GM18511 (cell line): ENCODE data around the gene UST.
"Not testable (repeated sequence)": the region's sequence is repeated elsewhere in the genome, so short reads cannot be mapped to it uniquely, and the experiment has no call there.

Experiments
- ATAC-seq: cut with Tn5 transposase; IDR thresholded peaks from one replicate; pipeline ENCODE4 v1.9.1; 2021; ENCODE audit warnings: mild to moderate bottlenecking, moderate library complexity; ENCODE audit not compliant: unreplicated experiment

Gene UST

GRCh38 chr6:148998704-148999103 is 251.9 kb downstream of the UST start:
- ATAC-seq, result no peak

- ATAC-seq, result no peak
Measured at GRCh38 chr6:148999501-148999900, 252.7 kb downstream of the UST start.

- ATAC-seq, result no peak
Measured at GRCh38 chr6:148999929-149000468, 253.2 kb downstream of the UST start.

GRCh38 chr6:149001422-149001821 is 254.6 kb downstream of the UST start:
- ATAC-seq, result no peak

GRCh38 chr6:149003560-149003959 is 256.7 kb downstream of the UST start:
- ATAC-seq, result no peak

- ATAC-seq, result no peak
Measured at GRCh38 chr6:149004664-149005063, 257.8 kb downstream of the UST start.

- ATAC-seq, result not testable (repeated sequence)
Measured at GRCh38 chr6:149006236-149006635, 259.4 kb downstream of the UST start.

- no peak for ATAC-seq
Measured at GRCh38 chr6:149006671-149007070, 259.8 kb downstream of the UST start.

- ATAC-seq, result no peak
Measured at GRCh38 chr6:149007846-149008245, 261.0 kb downstream of the UST start.

- no peak for ATAC-seq
Measured at GRCh38 chr6:149008741-149009140, 261.9 kb downstream of the UST start.

- no peak for ATAC-seq
Measured at GRCh38 chr6:149012040-149012545, 265.3 kb downstream of the UST start.

GRCh38 chr6:149013586-149014344 is 266.9 kb downstream of the UST start:
- ATAC-seq, result no peak

- ATAC-seq, result no peak
Measured at GRCh38 chr6:149014631-149015534, 268.1 kb downstream of the UST start.

- ATAC-seq, result no peak
Measured at GRCh38 chr6:149015535-149016525, 269.0 kb downstream of the UST start.

- ATAC-seq, result no peak
Measured at GRCh38 chr6:149016716-149017115, 269.9 kb downstream of the UST start.

- ATAC-seq, result no peak
Measured at GRCh38 chr6:149020319-149020718, 273.5 kb downstream of the UST start.

GRCh38 chr6:149024361-149024760 is 277.5 kb downstream of the UST start:
- ATAC-seq, result no peak

- no peak for ATAC-seq
Measured at GRCh38 chr6:149025061-149025460, 278.2 kb downstream of the UST start.

- no peak for ATAC-seq
Measured at GRCh38 chr6:149026530-149026942, 279.7 kb downstream of the UST start.

GRCh38 chr6:149027484-149027883 is 280.7 kb downstream of the UST start:
- ATAC-seq, result no peak
